ENCODE measurements around the gene SLC49A3.
"Not testable (repeated sequence)": the region's sequence is repeated elsewhere in the genome, so short reads cannot be mapped to it uniquely, and the experiment has no call there.

SLC49A3 gene

GRCh38 chr4:680928-681645 is 7.9 kb downstream of the SLC49A3 start:
- peak; percentile 52 for DNase-seq (ENCODE audit: low spot score)

GRCh38 chr4:680551-680927 is 8.4 kb downstream of the SLC49A3 start:
- no peak for DNase-seq (ENCODE audit: low spot score)

GRCh38 chr4:680091-680490 is 8.9 kb downstream of the SLC49A3 start:
- no peak for DNase-seq (ENCODE audit: low spot score)

- no peak for DNase-seq (ENCODE audit: low spot score)
These were observed 9.3 kb downstream of the SLC49A3 start for GRCh38 chr4:679629-680028.

- no peak for DNase-seq (ENCODE audit: low spot score)
These were observed 9.9 kb downstream of the SLC49A3 start for GRCh38 chr4:679104-679481.

GRCh38 chr4:678331-679103 is 10.4 kb downstream of the SLC49A3 start:
- no peak for DNase-seq (ENCODE audit: low spot score)

- peak; percentile 22 for DNase-seq (ENCODE audit: low spot score)
These were observed 11.3 kb downstream of the SLC49A3 start for GRCh38 chr4:677431-678293.

GRCh38 chr4:676871-677235 is 12.1 kb downstream of the SLC49A3 start:
- no peak for DNase-seq (ENCODE audit: low spot score)

- no peak for DNase-seq (ENCODE audit: low spot score)
These were observed 12.7 kb downstream of the SLC49A3 start for GRCh38 chr4:675980-676870.

- no peak for DNase-seq (ENCODE audit: low spot score)
These were observed 13.7 kb downstream of the SLC49A3 start for GRCh38 chr4:675036-675882.

- DNase-seq (ENCODE audit: low spot score): peak; percentile 97
These were observed 14.5 kb downstream of the SLC49A3 start, which contains the start of the genes ATP5ME and MYL5 for GRCh38 chr4:674172-675035. ATP5ME (minus strand) TSS chr4:674276; CDS start chr4:674247, 29 bp downstream. MYL5 (plus strand) TSS chr4:674542; CDS start chr4:678027, 3,485 bp downstream.

- DNase-seq (ENCODE audit: low spot score): no peak
These were observed 15.4 kb downstream of the SLC49A3 start for GRCh38 chr4:673349-674091.

GRCh38 chr4:671769-672168 is 17.2 kb downstream of the SLC49A3 start:
- no peak for DNase-seq (ENCODE audit: low spot score)

- not testable (repeated sequence) for DNase-seq (ENCODE audit: low spot score)
These were observed 19.0 kb downstream of the SLC49A3 start for GRCh38 chr4:669806-670559.

GRCh38 chr4:668219-668618 is 20.7 kb downstream of the SLC49A3 start:
- not testable (repeated sequence) for DNase-seq (ENCODE audit: low spot score)

GRCh38 chr4:667545-667925 is 21.4 kb downstream of the SLC49A3 start:
- no peak for DNase-seq (ENCODE audit: low spot score)

- DNase-seq (ENCODE audit: low spot score): no peak
These were observed 22.0 kb downstream of the SLC49A3 start for GRCh38 chr4:666822-667544.
